SKM-1 treated with dmso at 0.1 percent for 144 hours (cell line): Measurements from ENCODE around the gene MELTF.

Source experiments
- DNase-seq: peaks from one replicate; lab custom pipeline; 2025; ENCODE audit not compliant: unreplicated experiment; lab: John Stamatoyannopoulos, UW

Gene MELTF

GRCh38 chr3:196969134-196969659 lies 60.4 kb downstream of the MELTF start:
- DNase-seq, result peak; percentile 33

DNA sequence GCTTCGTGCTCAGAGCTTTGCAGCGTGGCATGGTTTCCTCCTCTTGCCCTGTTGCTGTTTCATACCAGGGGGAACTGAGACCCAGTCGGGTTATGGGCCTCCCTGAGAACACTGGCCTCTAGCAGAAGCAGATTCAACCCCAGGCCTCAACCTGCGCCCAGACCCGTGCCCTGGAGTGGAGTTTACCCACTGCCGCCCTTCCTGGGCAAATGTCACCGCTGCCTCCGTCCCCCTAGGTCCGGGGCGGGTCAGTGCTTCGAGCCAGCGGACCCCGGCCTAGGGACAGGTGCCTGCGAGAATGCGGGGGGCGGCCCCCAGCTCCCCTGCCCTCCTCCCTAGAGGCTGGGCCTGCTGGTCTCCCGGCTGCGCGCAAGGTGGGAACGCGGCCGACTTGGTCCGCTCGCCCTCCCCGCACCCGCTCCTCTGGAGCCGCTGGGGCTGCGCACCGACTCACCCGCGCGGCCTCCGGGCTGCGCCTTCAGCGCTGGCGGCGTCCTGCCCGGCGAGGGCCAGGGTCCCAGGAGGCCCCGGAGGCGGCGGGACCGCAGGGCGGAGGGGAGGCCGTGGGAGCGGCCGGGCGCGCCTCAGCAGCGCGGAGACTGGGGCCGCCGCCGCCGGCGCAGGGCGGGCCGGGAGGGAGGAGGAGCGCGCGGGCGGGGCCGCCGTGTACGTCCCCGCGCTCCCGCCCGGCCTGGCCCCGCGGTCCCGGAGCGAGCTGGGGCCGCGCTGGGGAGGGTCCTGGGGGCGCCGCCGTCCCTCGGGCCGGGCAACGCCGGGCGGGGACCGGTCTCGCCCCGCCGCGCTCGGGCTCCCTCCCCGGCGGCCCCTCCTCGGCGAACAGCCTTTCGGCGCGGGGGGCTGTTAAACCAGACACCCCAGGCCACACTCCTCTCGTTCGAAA lies 61.1 kb downstream of the MELTF start, which contains the start of gene PIGZ:
TSS of gene PIGZ (minus strand) at position 601 of the 901 bp plus-strand sequence. CDS start 16,802 bp downstream, outside the sequence.
- DNase-seq, result peak; percentile 24

DNA sequence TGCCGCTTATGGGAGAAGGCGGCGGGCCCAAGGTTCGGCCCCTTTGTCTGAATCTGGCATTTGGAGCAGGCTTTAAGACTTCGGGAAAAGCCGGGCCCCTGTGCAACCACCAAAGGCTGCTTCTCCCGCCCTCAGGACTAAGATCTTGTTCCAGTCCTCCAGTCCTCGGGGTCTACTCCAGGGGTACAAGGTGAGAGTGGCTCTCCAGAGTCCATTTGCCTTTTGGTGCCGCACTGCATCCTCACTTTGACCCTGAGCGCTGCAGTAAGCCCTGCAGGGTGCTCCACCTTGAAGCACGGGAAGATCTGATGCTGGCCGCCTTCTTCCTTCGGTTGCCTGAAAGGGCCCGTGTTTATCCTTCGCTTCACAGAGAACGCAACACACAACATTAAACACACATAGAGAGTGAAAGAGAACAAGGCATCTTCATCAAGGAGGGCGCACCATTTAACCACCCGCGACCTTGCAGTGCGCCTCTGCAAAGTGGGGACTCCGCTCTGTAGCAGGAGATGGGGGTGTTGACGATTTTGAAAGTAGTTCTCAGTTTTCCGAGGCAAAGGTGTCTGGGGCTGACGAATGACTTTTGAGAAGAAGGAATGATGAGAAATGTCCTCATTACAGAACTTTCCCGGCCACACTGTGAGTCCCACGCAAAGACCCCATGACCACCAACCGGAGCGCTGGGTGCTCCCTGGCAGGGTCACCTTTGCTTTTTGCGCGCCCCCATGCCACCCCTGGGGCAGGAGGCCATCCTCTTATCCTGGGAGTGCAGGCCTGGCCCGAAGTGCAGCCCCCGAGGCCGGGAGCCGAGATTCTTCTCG lies 62.0 kb downstream of the MELTF start:
- DNase-seq, result no peak

- DNase-seq, result no peak
These were observed 62.9 kb downstream of the MELTF start for GRCh38 chr3:196966526-196967401.

DNA sequence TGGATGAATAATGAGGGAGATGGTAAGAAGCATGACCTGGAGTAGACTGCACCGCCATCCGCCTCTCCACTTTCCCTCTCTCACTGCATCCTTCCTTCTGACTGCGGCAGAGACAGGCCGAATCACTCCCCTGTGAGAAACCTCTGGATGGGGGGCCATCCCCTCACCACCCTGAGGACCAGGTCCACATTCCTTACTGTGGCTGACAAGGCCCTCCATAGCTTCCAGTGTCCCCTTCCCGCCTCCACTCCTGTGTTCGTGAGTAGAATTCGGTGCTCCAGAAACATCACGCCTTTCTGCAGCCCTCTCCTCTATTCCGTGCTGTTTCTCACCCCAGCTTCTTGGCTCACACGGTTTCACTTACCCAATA lies 63.8 kb downstream of the MELTF start:
- no peak for DNase-seq

DNA sequence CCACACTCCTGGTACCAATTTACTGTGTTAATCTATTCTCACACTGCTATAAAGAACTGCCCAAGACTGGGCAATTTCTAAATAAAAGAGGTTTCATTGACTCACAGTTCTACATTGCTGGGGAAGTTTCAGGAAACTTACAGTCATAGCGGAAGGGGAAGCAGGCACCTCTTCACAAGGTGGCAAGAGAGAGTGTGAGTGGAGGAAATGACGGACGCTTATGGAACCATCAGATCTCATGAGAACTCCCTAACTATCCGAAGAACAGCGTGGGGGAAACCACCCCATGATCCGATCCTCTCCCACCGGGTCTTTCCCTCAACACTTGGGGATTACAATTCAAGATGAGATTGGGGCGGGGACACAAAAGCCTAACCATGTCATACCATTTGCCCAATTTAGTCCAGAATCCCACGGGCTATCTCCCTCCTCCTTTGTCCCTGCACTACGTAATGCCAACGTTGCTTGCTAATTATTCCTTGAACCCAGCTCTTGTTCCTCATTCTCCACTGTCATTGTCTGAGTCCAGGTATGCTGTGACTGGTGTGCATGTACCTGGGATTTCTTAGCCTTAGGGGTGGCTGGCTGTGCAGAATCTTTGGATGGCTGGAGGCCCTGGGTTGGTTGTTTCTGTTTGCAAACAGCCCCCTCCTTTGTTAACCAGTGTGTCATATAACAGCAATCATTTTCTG lies 64.4 kb downstream of the MELTF start:
- no peak for DNase-seq

GRCh38 chr3:196963631-196963953 lies 66.0 kb downstream of the MELTF start:
- no peak for DNase-seq

DNA sequence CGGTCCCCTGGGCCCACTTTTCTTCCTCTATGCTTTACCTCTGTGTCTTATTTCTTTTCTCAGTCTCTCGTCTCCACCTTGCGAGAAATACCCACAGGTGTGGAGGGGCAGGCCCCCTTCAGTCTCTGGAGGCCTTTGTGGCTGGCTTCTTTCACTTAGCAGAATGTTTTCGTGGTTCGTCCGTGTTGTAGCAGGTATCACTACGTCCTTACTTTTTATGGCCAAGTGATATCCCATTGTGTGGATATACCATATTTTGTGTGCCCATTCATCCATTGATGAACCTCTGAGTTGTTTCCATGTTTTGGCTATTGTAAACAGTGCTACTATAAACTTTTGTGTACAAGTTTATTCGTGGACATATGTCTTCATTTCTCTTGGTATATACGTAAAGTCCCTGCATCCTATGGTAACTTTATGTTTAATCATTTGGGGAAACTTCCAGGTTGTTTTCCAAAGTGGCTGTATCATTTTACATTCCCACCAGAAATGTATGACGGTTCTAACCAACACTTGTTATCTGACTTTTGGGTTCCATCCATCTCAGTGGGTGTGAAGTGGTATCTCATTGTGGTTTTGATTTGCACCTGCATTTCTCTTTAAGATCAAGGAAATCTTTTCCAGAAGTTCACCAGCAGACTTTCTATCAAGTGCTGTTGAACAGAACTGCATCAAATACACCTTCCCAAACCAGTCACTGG lies 66.5 kb downstream of the MELTF start:
- DNase-seq, result no peak

DNA sequence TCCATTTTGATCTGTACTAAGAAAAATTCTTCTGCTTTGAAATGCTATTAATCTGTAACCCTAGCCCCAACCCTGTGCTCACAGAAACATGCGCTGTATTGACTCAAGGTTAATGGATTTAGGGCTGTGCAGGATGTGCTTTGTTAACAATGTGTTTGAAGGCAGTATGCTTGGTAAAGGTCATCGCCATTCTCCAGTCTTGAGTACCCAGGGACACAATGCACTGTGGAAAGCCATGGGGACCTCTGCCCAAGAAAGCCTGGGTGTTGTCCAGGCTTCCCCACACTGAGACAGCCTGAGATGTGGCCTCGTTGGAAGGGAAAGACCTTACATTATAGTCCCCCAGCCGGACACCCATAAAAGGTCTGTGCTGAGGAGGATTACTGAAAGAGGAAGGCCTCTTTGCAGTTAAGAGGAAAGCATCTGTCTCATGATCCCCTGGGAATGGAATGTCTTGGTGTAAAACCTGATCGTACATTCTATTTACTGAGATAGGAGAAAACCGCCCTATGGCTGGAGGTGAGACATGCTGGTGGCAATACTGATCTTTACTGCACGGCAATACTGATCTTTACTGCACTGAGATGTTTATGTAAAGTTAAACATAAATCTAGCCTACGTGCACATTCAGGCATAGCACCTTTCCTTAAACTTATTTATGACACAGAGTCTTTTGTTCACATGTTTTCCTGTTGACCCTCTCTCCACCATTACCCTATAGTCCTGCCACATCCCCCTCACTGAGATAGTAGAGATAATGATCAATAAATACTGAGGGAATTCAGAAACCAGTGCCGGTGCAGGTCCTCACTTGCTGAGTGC lies 67.3 kb downstream of the MELTF start:
- DNase-seq, result no peak

DNA sequence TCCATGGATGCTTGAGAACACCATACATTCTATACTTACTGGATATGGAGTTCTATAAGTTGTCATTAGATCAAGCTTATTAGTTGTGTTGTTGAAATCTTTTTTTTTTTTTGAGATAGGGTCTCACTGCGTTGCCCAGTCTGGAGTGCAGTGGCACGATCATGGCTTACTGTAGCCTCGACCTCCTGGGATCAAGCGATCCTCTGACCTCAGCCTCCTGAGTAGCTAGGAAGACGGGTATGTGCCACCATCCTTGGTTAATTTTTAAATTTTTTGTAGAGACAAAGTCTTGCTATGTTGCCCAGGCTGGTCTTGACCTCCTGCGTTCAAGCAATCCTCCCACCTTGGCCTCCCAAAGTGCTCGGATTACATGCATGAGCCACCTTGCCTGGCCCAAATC lies 74.8 kb downstream of the MELTF start:
- no peak for DNase-seq
